Esophagus squamous epithelium (tissue), 5 donors: ENCODE results near the gene CASP1. TPM values are rescaled to one million over a fixed set of nuclear protein-coding genes. Genes with fewer than 3 reads are reported as not detected.

Experiments used
- DNase-seq: peaks from one replicate; lab custom pipeline; 2025; lab: John Stamatoyannopoulos, UW
- H3K27ac ChIP-seq, 4 donors: fragments of 200-600 bp; sonication (generic); one replicate each; pipeline ENCODE4 v1.5.1; 2016 to 2019; ENCODE audit warnings: mild to moderate bottlenecking in 1 of 4
- H3K27me3 ChIP-seq, 4 donors: fragments of 200-600 bp; sonication (generic); 1 replicate in 3 of 4; 2 replicates in 1 of 4; pipeline versions ENCODE4 v1.5.1 to v1.6.0; 2017 to 2021; ENCODE audit warnings: antibody characterized with exemption in 1 of 4
- H3K36me3 ChIP-seq, 3 donors: fragments of 200-600 bp; sonication (generic); one replicate each; pipeline ENCODE4 v1.5.1; 2016 to 2019
- H3K4me1 ChIP-seq, 3 donors: fragments of 200-600 bp; sonication (generic); one replicate each; pipeline ENCODE4 v1.5.1; 2017 to 2019
- H3K4me3 ChIP-seq, 4 donors: fragments of 200-600 bp; sonication (generic); 1 replicate in 3 of 4; 2 replicates in 1 of 4; pipeline ENCODE4 v1.5.1; 2016 to 2019; ENCODE audit warnings: mild to moderate bottlenecking in 2 of 4, moderate library complexity in 1 of 4
- H3K9me3 ChIP-seq, 3 donors: fragments of 200-600 bp; sonication (generic); one replicate each; pipeline ENCODE4 v1.5.1; 2016 to 2019
- CTCF ChIP-seq, 6 experiments: fragments of 450-650 bp in 4 of 6; fragments of 200-600 bp in 2 of 6; sonication (generic) in 2 of 6; IDR thresholded peaks; one replicate each; pipeline ENCODE4 v1.5.1; 2016 to 2019; ENCODE audit warnings: antibody characterized with exemption in 6 of 6, mild to moderate bottlenecking in 4 of 6, moderate library complexity in 4 of 6
- POLR2A ChIP-seq, 4 donors: fragments of 450-650 bp; IDR thresholded peaks; one replicate each; pipeline ENCODE4 v1.6.1; 2017; ENCODE audit warnings: antibody characterized with exemption in 4 of 4, mild to moderate bottlenecking in 4 of 4, moderate library complexity in 3 of 4
- WGBS, 2 donors: methylation state at CpG; one replicate each; pipeline ENCODE4 v1.1.5; 2018; 5-methylcytosine and 5-hydroxymethylcytosine counted together
- intact Hi-C: fragments of 100-400 bp; cut with DNase I; formaldehyde crosslinking; loops from one replicate; pipeline ENCODE4 v1.15.0; 2022
- total RNA-seq, 4 donors: library from RNA; depleted of rRNA; stranded (reverse); fragments of >200 nt; gene quantifications; one replicate each; pipeline ENCODE4 v1.1.0, GENCODE V29; 2016
- donor health status: DM: yes; HTN: yes; CAD: no.

The CASP1 gene
- total RNA-seq, 4 donors from 2014 or later: 15.8 to 58.9 (median 20.5) TPM

- no peaks in the 10 kb centered on the region for H3K4me1 ChIP-seq
- WGBS, 2 donors: 63 to 65% methylated on average over 4 of the region's 4 CpGs
- H3K4me3 ChIP-seq: no peak overlapping the region
- DNase-seq: no peak
- no peaks in the 10 kb centered on the region for H3K36me3 ChIP-seq
- H3K27ac ChIP-seq: no peak overlapping the region
- intact Hi-C loops: no loop called here
- H3K9me3 ChIP-seq: no peaks in the 10 kb centered on the region
- no peaks in the 10 kb centered on the region for H3K27me3 ChIP-seq
- no peak for TF ChIP-seq POLR2A (IDR thresholded peaks at IDR 0.05)
- no peak for TF ChIP-seq CTCF (IDR thresholded peaks at IDR 0.05)
Observed at GRCh38 chr11:105057432-105057831, 22.5 kb upstream of the CASP1 start.

GRCh38 chr11:105056446-105056845, 21.5 kb upstream of the CASP1 start:
- Histone ChIP-seq H3K36me3 (no peaks in the 10 kb centered on the region), H3K9me3 (no peaks in the 10 kb centered on the region), H3K27ac (no peak overlapping the region), H3K27me3 (no peaks in the 10 kb centered on the region), H3K4me3 (no peak overlapping the region), H3K4me1 (no peaks in the 10 kb centered on the region)
- no peak for DNase-seq
- intact Hi-C loops: no loop called here
- no peak for TF ChIP-seq POLR2A (IDR thresholded peaks at IDR 0.05)
- no peak for TF ChIP-seq CTCF (IDR thresholded peaks at IDR 0.05)
- 89% methylated on average over 1 of the region's 1 CpG for WGBS, 2 donors

- no peak for DNase-seq
- no peaks in the 10 kb centered on the region for H3K4me1 ChIP-seq
- H3K36me3 ChIP-seq: no peaks in the 10 kb centered on the region
- intact Hi-C loops: no loop called here
- WGBS, 2 donors: 33 to 82% methylated on average over 2 of the region's 2 CpGs
- H3K27me3 ChIP-seq: no peaks in the 10 kb centered on the region
- no peak overlapping the region for H3K27ac ChIP-seq
- no peak for TF ChIP-seq POLR2A (IDR thresholded peaks at IDR 0.05)
- TF ChIP-seq CTCF (IDR thresholded peaks at IDR 0.05): no peak
- no peak overlapping the region for H3K4me3 ChIP-seq
- no peaks in the 10 kb centered on the region for H3K9me3 ChIP-seq
Observed at GRCh38 chr11:105054723-105055493, 20.0 kb upstream of the CASP1 start.

GRCh38 chr11:105052487-105052886, 17.5 kb upstream of the CASP1 start:
- Histone ChIP-seq H3K27me3 (no peaks in the 10 kb centered on the region), H3K36me3 (no peaks in the 10 kb centered on the region), H3K4me3 (no peak overlapping the region), H3K27ac (no peak overlapping the region), H3K9me3 (no peaks in the 10 kb centered on the region), H3K4me1 (peaks cover 0 to 2% (median 1%) of the 10 kb centered on the region in 3 donors)
- intact Hi-C loops: no loop called here
- no peak for DNase-seq
- no peak for TF ChIP-seq POLR2A (IDR thresholded peaks at IDR 0.05)
- TF ChIP-seq CTCF (IDR thresholded peaks at IDR 0.05): no peak
- 85 to 90% methylated on average over 3 of the region's 3 CpGs for WGBS, 2 donors

GRCh38 chr11:105051559-105051958, 16.6 kb upstream of the CASP1 start:
- Histone ChIP-seq H3K27ac (no peak overlapping the region), H3K4me1 (peaks cover 7 to 11% (median 11%) of the 10 kb centered on the region in 3 donors), H3K9me3 (no peaks in the 10 kb centered on the region), H3K27me3 (no peaks in the 10 kb centered on the region), H3K4me3 (no peak overlapping the region), H3K36me3 (no peaks in the 10 kb centered on the region)
- DNase-seq: no peak
- intact Hi-C loops: no loop called here
- 86 to 87% methylated on average over 2 of the region's 2 CpGs for WGBS, 2 donors
- TF ChIP-seq CTCF (IDR thresholded peaks at IDR 0.05) (no peak), POLR2A (IDR thresholded peaks at IDR 0.05) (no peak)
